Measurements from ENCODE around the gene KLHL8. TPM values are rescaled to one million over a fixed set of nuclear protein-coding genes. Genes with fewer than 3 reads are reported as not detected.

Gene KLHL8
- total and polyA plus RNA-seq, 4 donors = 4.2 to 11.4 (median 8.5) TPM

- Histone ChIP-seq H3K9me3 (ENCODE audit: control insufficient read depth, low read length) (no peaks in the 10 kb centered on the region), H3K4me1 (ENCODE audit: control insufficient read depth in 1 of 2, insufficient read depth in 2 of 2, low read length in 2 of 2) (no peaks in the 10 kb centered on the region), H3K27me3 (ENCODE audit: control insufficient read depth in 1 of 2, insufficient read depth in 2 of 2, low read length in 1 of 2) (no peaks in the 10 kb centered on the region), H3K27ac (ENCODE audit: low read depth in 1 of 2, low read length in 2 of 2) (no peak overlapping the region), H3K4me3 (ENCODE audit: low read length in 2 of 2) (no peak overlapping the region), H3K36me3 (ENCODE audit: control insufficient read depth in 1 of 2, insufficient read depth in 2 of 2, low read length in 1 of 2) (no peaks in the 10 kb centered on the region)
- 10 to 14% methylated on average over 6 of the region's 6 CpGs for WGBS, 2 donors
- intact Hi-C loops (cut with DNase I) = no loop called here
- no peak for DNase-seq
- no peak for ATAC-seq (ENCODE audit: low FRiP score)
Measured at GRCh38 chr4:87251106-87251505, 30.7 kb upstream of the KLHL8 start.

- H3K9me3 ChIP-seq (ENCODE audit: control insufficient read depth, low read length) = no peaks in the 10 kb centered on the region
- no peak overlapping the region for H3K4me3 ChIP-seq (ENCODE audit: low read length in 2 of 2)
- DNase-seq (no peak), ATAC-seq (ENCODE audit: low FRiP score) (no peak)
- intact Hi-C loops (cut with DNase I) = no loop called here
- 93 to 94% methylated on average over 5 of the region's 5 CpGs for WGBS, 2 donors
- H3K36me3 ChIP-seq (ENCODE audit: control insufficient read depth in 1 of 2, insufficient read depth in 2 of 2, low read length in 1 of 2) = no peaks in the 10 kb centered on the region
- no peaks in the 10 kb centered on the region for H3K4me1 ChIP-seq (ENCODE audit: control insufficient read depth in 1 of 2, insufficient read depth in 2 of 2, low read length in 2 of 2)
- H3K27me3 ChIP-seq (ENCODE audit: control insufficient read depth in 1 of 2, insufficient read depth in 2 of 2, low read length in 1 of 2) = no peaks in the 10 kb centered on the region
- H3K27ac ChIP-seq (ENCODE audit: low read depth in 1 of 2, low read length in 2 of 2) = no peak overlapping the region
Measured at GRCh38 chr4:87250294-87250693, 29.9 kb upstream of the KLHL8 start.

- Histone ChIP-seq H3K27ac (ENCODE audit: low read depth in 1 of 2, low read length in 2 of 2) (no peak overlapping the region), H3K36me3 (ENCODE audit: control insufficient read depth in 1 of 2, insufficient read depth in 2 of 2, low read length in 1 of 2) (no peaks in the 10 kb centered on the region), H3K4me3 (ENCODE audit: low read length in 2 of 2) (no peak overlapping the region), H3K4me1 (ENCODE audit: control insufficient read depth in 1 of 2, insufficient read depth in 2 of 2, low read length in 2 of 2) (no peaks in the 10 kb centered on the region), H3K9me3 (ENCODE audit: control insufficient read depth, low read length) (no peaks in the 10 kb centered on the region), H3K27me3 (ENCODE audit: control insufficient read depth in 1 of 2, insufficient read depth in 2 of 2, low read length in 1 of 2) (no peaks in the 10 kb centered on the region)
- no peak for DNase-seq
- ATAC-seq (ENCODE audit: low FRiP score) = no peak
- 10 to 12% methylated on average over 2 of the region's 2 CpGs for WGBS, 2 donors
- intact Hi-C loops (cut with DNase I) = no loop called here
Measured at GRCh38 chr4:87249332-87250019, 29.1 kb upstream of the KLHL8 start.

GRCh38 chr4:87243426-87244053, 23.1 kb upstream of the KLHL8 start:
- Histone ChIP-seq H3K36me3 (ENCODE audit: control insufficient read depth in 1 of 2, insufficient read depth in 2 of 2, low read length in 1 of 2) (no peaks in the 10 kb centered on the region), H3K4me1 (ENCODE audit: control insufficient read depth in 1 of 2, insufficient read depth in 2 of 2, low read length in 2 of 2) (no peaks in the 10 kb centered on the region), H3K27me3 (ENCODE audit: control insufficient read depth in 1 of 2, insufficient read depth in 2 of 2, low read length in 1 of 2) (no peaks in the 10 kb centered on the region), H3K27ac (ENCODE audit: low read depth in 1 of 2, low read length in 2 of 2) (no peak overlapping the region), H3K9me3 (ENCODE audit: control insufficient read depth, low read length) (peaks cover 3% of the 10 kb centered on the region), H3K4me3 (ENCODE audit: low read length in 2 of 2) (no peak overlapping the region)
- intact Hi-C loops (cut with DNase I) = no loop called here
- DNase-seq (no peak), ATAC-seq (ENCODE audit: low FRiP score) (no peak)
- 97% methylated on average over 2 of the region's 2 CpGs for WGBS, 2 donors

- H3K4me1 ChIP-seq (ENCODE audit: control insufficient read depth in 1 of 2, insufficient read depth in 2 of 2, low read length in 2 of 2) = no peaks in the 10 kb centered on the region
- no peak overlapping the region for H3K4me3 ChIP-seq (ENCODE audit: low read length in 2 of 2)
- peaks cover 3% of the 10 kb centered on the region for H3K9me3 ChIP-seq (ENCODE audit: control insufficient read depth, low read length)
- ATAC-seq (ENCODE audit: low FRiP score) (no peak), DNase-seq (no peak)
- no peaks in the 10 kb centered on the region for H3K27me3 ChIP-seq (ENCODE audit: control insufficient read depth in 1 of 2, insufficient read depth in 2 of 2, low read length in 1 of 2)
- 55 to 56% methylated on average over 1 of the region's 1 CpG for WGBS, 2 donors
- intact Hi-C loops (cut with DNase I) = no loop called here
- H3K27ac ChIP-seq (ENCODE audit: low read depth in 1 of 2, low read length in 2 of 2) = no peak overlapping the region
- no peaks in the 10 kb centered on the region for H3K36me3 ChIP-seq (ENCODE audit: control insufficient read depth in 1 of 2, insufficient read depth in 2 of 2, low read length in 1 of 2)
Measured at GRCh38 chr4:87241336-87241735, 20.9 kb upstream of the KLHL8 start.

- H3K27ac ChIP-seq (ENCODE audit: low read depth in 1 of 2, low read length in 2 of 2) = no peak overlapping the region
- no peaks in the 10 kb centered on the region for H3K4me1 ChIP-seq (ENCODE audit: control insufficient read depth in 1 of 2, insufficient read depth in 2 of 2, low read length in 2 of 2)
- H3K27me3 ChIP-seq (ENCODE audit: control insufficient read depth in 1 of 2, insufficient read depth in 2 of 2, low read length in 1 of 2) = no peaks in the 10 kb centered on the region
- DNase-seq (no peak), ATAC-seq (ENCODE audit: low FRiP score) (no peak)
- H3K9me3 ChIP-seq (ENCODE audit: control insufficient read depth, low read length) = peaks cover 3% of the 10 kb centered on the region
- 46 to 57% methylated on average over 1 of the region's 1 CpG for WGBS, 2 donors
- no peaks in the 10 kb centered on the region for H3K36me3 ChIP-seq (ENCODE audit: control insufficient read depth in 1 of 2, insufficient read depth in 2 of 2, low read length in 1 of 2)
- no peak overlapping the region for H3K4me3 ChIP-seq (ENCODE audit: low read length in 2 of 2)
- intact Hi-C loops (cut with DNase I) = no loop called here
Measured at GRCh38 chr4:87240341-87240740, 19.9 kb upstream of the KLHL8 start.

GRCh38 chr4:87239821-87240220, 19.4 kb upstream of the KLHL8 start:
- intact Hi-C loops (cut with DNase I) = loop anchor here in 1 of 2 donors (5.0 kb wide), 1 partner anchor 318 kb away; no protein-coding TSS in a partner anchor
- no peak overlapping the region for H3K4me3 ChIP-seq (ENCODE audit: low read length in 2 of 2)
- peaks cover 3% of the 10 kb centered on the region for H3K9me3 ChIP-seq (ENCODE audit: control insufficient read depth, low read length)
- no peak overlapping the region for H3K27ac ChIP-seq (ENCODE audit: low read depth in 1 of 2, low read length in 2 of 2)
- DNase-seq = no peak
- ATAC-seq (ENCODE audit: low FRiP score) = no peak
- H3K27me3 ChIP-seq (ENCODE audit: control insufficient read depth in 1 of 2, insufficient read depth in 2 of 2, low read length in 1 of 2) = no peaks in the 10 kb centered on the region
- H3K4me1 ChIP-seq (ENCODE audit: control insufficient read depth in 1 of 2, insufficient read depth in 2 of 2, low read length in 2 of 2) = no peaks in the 10 kb centered on the region
- H3K36me3 ChIP-seq (ENCODE audit: control insufficient read depth in 1 of 2, insufficient read depth in 2 of 2, low read length in 1 of 2) = no peaks in the 10 kb centered on the region

- intact Hi-C loops (cut with DNase I) = loop anchor here in 1 of 2 donors (5.0 kb wide), 1 partner anchor 317 kb away; no protein-coding TSS in a partner anchor
- ATAC-seq (ENCODE audit: low FRiP score) = no peak
- Histone ChIP-seq H3K36me3 (ENCODE audit: control insufficient read depth in 1 of 2, insufficient read depth in 2 of 2, low read length in 1 of 2) (no peaks in the 10 kb centered on the region), H3K9me3 (ENCODE audit: control insufficient read depth, low read length) (peaks cover 3% of the 10 kb centered on the region), H3K27ac (ENCODE audit: low read depth in 1 of 2, low read length in 2 of 2) (no peak overlapping the region), H3K27me3 (ENCODE audit: control insufficient read depth in 1 of 2, insufficient read depth in 2 of 2, low read length in 1 of 2) (no peaks in the 10 kb centered on the region), H3K4me1 (ENCODE audit: control insufficient read depth in 1 of 2, insufficient read depth in 2 of 2, low read length in 2 of 2) (no peaks in the 10 kb centered on the region), H3K4me3 (ENCODE audit: low read length in 2 of 2) (no peak overlapping the region)
- 77 to 82% methylated on average over 5 of the region's 5 CpGs for WGBS, 2 donors
- no peak for DNase-seq
Measured at GRCh38 chr4:87239194-87239593, 18.8 kb upstream of the KLHL8 start.

- 85 to 89% methylated on average over 9 of the region's 9 CpGs for WGBS, 2 donors
- intact Hi-C loops (cut with DNase I) = loop anchor here (1.0 to 5.0 kb wide), 3 partner anchors 86 to 315 kb away; no protein-coding TSS in a partner anchor
- no peak for ATAC-seq (ENCODE audit: low FRiP score)
Measured at GRCh38 chr4:87236861-87237260, 16.4 kb upstream of the KLHL8 start.

More at GRCh38 chr4:87236861-87237260, 16.4 kb upstream of the KLHL8 start:
- no peaks in the 10 kb centered on the region for H3K9me3 ChIP-seq (ENCODE audit: control insufficient read depth, low read length)
- H3K36me3 ChIP-seq (ENCODE audit: control insufficient read depth in 1 of 2, insufficient read depth in 2 of 2, low read length in 1 of 2) = no peaks in the 10 kb centered on the region
- no peaks in the 10 kb centered on the region for H3K27me3 ChIP-seq (ENCODE audit: control insufficient read depth in 1 of 2, insufficient read depth in 2 of 2, low read length in 1 of 2)
- DNase-seq = no peak
- H3K4me3 ChIP-seq (ENCODE audit: low read length in 2 of 2) = no peak overlapping the region
- no peak overlapping the region for H3K27ac ChIP-seq (ENCODE audit: low read depth in 1 of 2, low read length in 2 of 2)
- H3K4me1 ChIP-seq (ENCODE audit: control insufficient read depth in 1 of 2, insufficient read depth in 2 of 2, low read length in 2 of 2) = no peaks in the 10 kb centered on the region

Data from aorta (tissue), 5 donors.